Keratinocyte (primary cell): Measurements from ENCODE around the gene AGAP9.
"Not testable (repeated sequence)": the region's sequence is repeated elsewhere in the genome, so short reads cannot be mapped to it uniquely, and the experiment has no call there.

Experiments
- CTCF ChIP-seq, 3 experiments: IDR thresholded peaks in 1 of 3; conservative IDR thresholded peaks in 1 of 3; optimal IDR thresholded peaks in 1 of 3; 2 replicates in 2 of 3; 3 replicates in 1 of 3; pipeline versions ENCODE3 to v1.5.1; 2011; ENCODE audit warnings: low read length in 3 of 3, mild to moderate bottlenecking in 3 of 3, moderate library complexity in 2 of 3, control low read depth in 1 of 3, inconsistent platforms in 1 of 3; ENCODE audit not compliant: insufficient read depth in 2 of 3; ENCODE audit errors: extremely low read depth in 1 of 3
- EZH2 ChIP-seq: IDR thresholded peaks from one replicate; pipeline ENCODE4 v1.6.1; 2012; ENCODE audit warnings: inconsistent platforms, mild to moderate bottlenecking, low read length, moderate library complexity

- not testable (repeated sequence) for TF ChIP-seq CTCF (optimal IDR thresholded peaks at IDR 0.05 in 1 of 3, IDR thresholded peaks at IDR 0.05 in 1 of 3, conservative IDR thresholded peaks at IDR 0.05 in 1 of 3; ENCODE audit: extremely low read depth in 1 of 3, insufficient read depth in 2 of 3, low read length in 3 of 3); EZH2
Observed at GRCh38 chr10:47472072-47472471, 51.4 kb downstream of the AGAP9 start.
